Myocyte (in vitro differentiated cells): ENCODE results near the gene ANKRD39. TPM values are rescaled to one million over a fixed set of nuclear protein-coding genes. Genes with fewer than 3 reads are reported as not detected.

Experiments used
- DNase-seq: peaks from one replicate; pipeline ENCODE4 v3.0.0-alpha.2; 2012; ENCODE audit warnings: low read depth
- total RNA-seq: library from RNA; depleted of rRNA; stranded (reverse); fragments of >200 nt; gene quantifications from 2 replicates; pipeline ENCODE4 v1.2.3, GENCODE V29; 2014

The ANKRD39 gene
- total RNA-seq, 1 donor from 2014 or later = 10.5 TPM

DNA sequence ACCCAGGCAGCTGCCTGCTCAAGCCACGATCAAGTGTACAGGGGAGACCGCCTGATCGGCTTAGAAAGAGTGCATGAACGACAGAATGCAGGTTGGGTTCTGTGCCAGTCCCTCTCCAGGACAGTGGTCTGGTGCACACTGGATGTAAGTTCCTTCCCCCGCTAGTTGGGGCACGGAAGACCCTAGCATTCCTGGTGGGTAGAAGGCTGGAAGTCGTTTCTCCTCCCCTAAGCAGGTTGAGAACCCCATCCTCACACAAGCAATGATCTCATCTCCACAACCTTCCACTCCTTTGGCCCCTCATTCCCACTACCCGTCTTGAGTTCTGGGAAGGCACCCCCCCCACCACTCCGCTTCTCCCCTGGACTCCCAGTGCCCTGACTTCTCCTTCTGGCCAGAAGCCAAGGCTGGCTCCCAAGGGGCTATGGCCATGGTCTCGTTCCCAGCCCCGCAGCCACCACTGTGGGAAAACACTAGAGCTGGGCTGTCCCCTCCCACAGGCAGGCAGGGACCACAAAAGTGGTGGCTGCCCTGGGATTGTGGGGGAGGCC is 1.4 kb upstream of the ANKRD39 start:
- peak; percentile 57 for DNase-seq

DNA sequence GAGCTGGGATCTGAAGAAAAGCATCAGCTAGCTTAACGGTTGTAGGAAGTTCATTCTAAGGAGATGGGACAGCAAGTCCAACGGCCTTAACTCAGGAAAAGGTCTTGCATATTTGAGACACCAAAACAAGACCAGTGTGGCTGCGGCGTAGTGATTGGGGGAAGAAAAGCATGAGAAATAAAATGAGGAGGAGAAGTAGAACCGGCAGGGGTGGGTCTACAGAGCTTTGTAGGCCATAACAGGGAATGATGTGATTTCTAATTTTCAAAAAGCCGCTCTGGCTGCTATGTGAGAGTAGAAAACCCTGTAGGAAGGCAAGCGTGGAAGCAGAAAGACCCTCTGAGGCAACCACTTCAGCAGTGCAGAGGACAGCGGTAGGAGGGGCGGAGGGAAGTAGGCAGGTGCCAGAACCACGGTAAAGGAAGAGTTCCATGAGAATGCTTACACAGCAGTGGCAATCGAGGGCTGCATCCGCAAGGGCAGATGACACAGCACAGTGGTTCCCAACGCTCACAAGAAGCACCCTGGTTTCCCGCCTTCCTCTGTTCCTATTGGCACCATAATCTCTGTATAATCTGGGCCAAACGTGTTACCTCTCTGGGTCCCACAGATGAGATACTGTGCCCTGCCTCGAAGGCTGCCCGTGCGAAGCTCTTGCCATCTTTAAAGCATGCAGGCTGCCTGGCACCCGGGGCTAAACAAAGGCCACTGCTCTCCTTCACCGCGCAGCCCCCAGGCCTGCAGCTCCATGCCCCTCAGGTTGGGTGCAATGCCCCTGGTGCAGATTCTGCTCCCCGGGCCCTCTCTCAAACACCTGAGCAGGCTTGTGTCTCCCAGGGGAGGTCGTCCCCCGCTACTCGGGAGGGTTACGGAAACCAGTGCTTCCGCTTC is 795 bp downstream of the ANKRD39 start:
- DNase-seq = no peak

- DNase-seq = no peak
These were observed 4.5 kb downstream of the ANKRD39 start for GRCh38 chr2:96853321-96853720.

DNA sequence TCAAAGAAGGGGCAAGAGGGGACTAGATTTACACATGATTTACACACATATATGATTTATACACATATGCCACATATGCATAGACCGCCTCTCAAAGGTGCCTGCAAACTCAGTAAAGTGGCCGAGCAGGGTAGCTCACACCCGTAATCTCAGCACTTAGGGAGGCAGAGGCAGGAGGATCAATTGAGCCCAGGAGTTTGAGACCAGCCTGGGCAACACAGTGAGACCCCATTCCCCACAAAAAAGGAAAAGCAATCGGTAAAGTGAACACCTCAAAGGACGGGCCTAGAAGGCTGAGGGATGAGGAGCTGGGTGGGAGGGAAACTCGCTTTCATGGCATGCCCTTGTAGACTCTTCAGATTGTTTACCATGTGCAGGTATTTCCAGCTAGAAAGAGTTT is 5.1 kb downstream of the ANKRD39 start:
- no peak for DNase-seq

GRCh38 chr2:96848264-96848663 is 9.6 kb downstream of the ANKRD39 start:
- DNase-seq = no peak

DNA sequence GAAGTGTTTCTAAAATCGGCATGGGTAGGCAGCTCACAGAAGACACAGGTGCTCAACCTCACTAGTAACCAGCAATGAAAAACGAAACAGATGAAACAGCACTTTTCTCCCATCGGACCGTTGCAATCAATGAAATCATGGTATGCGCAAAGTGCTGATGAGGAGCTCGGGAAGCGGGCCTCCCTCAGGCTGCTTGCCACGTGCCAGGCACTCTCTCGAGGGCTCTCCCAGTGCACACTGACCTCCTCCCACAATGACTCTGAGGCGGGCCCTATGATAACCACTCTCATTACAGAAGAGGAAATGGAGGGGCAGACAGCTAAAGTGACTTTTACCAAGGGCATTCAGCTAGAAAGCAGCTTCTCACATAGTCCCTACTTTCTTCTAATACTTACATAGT is 10.2 kb downstream of the ANKRD39 start:
- no peak for DNase-seq

- no peak for DNase-seq
These were observed 11.0 kb downstream of the ANKRD39 start for GRCh38 chr2:96846825-96847224.

DNA sequence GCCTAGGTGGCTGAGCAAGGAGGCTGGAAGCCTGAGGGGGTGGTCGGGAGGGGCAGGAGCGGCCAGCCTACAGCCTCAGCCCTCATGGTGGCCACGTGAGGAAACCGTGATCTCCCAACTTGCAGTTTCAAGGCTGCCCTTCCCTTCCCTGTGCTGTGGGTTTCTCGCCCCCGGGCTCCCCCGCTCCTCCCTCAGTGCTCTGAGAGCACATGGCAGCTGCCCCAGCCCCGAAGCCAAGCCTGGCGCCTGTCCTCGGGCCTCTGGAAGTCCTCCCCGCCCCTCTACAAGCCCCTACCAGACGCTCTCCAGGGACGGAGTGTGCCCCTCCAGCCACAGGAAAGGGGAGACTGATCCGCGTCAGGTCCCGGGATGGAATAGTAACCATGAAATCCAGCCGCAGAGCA is 13.4 kb downstream of the ANKRD39 start:
- DNase-seq = no peak

GRCh38 chr2:96843538-96844268 is 14.1 kb downstream of the ANKRD39 start, which contains the start of gene ANKRD23:
Gene ANKRD23, minus strand, starts transcription at chr2:96844021. Its CDS starts 29 bp downstream, at chr2:96843992.
- no peak for DNase-seq

DNA sequence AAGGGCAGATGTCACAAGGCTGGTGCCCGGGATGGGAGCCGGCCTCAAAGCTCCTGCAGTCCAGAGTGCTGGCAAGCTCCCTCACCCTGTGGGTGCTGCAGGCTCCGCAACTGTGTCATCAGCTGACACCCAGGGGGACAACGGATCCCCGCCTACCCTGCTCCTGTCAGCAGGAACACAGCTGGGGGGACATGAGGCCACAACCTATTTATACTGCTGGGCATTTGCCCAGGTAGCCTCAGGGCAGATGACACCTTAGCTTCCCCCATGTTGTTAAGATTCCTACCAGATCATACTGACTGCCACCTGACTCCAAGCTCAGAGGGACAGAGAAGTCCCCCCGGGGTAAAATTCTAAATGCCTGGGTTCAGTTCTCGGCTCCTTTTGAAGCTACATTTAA is 15.2 kb downstream of the ANKRD39 start:
- DNase-seq = peak; percentile 78

DNA sequence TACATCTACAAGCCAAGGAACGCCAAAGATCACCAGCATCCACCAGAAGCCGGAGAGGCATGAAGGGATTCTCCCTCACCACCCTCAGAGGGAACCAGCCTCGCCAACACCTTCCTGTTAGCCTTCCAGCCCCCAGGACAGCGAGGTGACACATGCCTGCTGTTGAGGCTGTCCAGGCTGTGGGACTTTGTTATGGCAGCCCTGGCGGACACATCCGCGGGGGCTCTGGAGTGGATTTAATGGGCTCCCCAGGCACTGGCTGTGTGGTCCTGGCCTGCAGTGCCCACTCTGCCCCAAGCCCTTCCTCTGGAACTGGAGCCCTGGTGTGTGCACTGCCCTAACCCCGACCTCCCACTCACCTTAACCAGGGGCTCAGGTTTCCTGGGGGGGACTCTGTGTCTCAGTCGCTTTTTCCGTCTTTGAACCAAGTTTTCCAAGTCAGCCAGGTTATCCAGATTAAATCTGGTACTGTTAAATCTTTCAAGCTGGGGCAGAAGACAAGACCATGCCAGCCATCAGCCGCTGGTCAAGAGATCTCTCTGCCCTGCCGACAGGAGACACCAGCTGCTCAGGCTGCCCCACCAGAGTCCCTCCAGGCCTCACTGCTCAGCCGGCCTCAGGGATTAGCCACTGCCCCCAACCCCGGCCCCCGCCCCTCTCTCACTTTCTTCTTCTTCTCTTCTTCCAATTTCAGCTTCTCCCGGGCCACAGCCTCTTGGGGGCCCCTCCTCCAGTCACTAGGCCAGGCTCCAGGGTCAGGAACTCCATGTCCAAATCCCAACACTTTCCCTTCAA is 15.9 kb downstream of the ANKRD39 start:
- no peak for DNase-seq

- DNase-seq = no peak
These were observed 17.7 kb downstream of the ANKRD39 start for GRCh38 chr2:96839875-96840850.

DNA sequence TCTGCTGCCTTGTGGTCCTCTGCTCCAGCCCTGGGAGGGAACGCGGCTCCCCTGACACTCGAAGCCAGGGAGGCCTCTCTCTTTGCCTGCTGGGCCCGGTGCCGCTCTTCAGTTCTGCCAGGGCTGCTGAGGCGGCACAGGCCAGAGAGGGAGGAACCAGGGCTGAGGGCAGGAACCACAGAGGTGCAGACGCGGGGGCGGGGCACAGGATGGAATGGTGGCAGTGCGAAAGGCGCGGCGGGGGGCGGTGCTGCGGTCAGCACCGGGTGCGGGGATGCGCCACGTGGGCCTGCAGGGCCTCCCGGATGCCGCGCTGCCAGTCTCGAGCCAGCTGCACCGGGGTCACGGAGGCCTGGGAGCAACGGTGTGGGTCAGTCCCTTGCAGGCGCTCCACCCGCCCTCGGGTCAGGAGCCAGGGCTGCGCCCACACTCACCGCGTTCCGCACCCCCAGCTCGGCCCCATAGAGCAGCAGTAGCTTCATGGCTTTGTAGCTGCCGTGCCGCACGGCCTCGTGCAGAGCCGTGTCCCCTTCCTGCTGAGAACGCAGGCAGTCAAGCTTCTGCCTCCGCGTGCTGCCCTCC is 18.4 kb downstream of the ANKRD39 start:
- DNase-seq = no peak

GRCh38 chr2:96838345-96839292 is 19.2 kb downstream of the ANKRD39 start:
- no peak for DNase-seq

GRCh38 chr2:96837575-96837974 is 20.2 kb downstream of the ANKRD39 start:
- DNase-seq = no peak

- DNase-seq = no peak
These were observed 22.0 kb downstream of the ANKRD39 start for GRCh38 chr2:96835830-96836229.

- peak; percentile 87 for DNase-seq
These were observed 24.9 kb downstream of the ANKRD39 start for GRCh38 chr2:96832754-96833507.

GRCh38 chr2:96832408-96832753 is 25.4 kb downstream of the ANKRD39 start:
- DNase-seq = peak; percentile 39
